GM21423 (cell line): ENCODE results near the gene EEFSEC.

ENCODE experiments used
- ATAC-seq: cut with Tn5 transposase; IDR thresholded peaks from one replicate; pipeline ENCODE4 v1.9.1; 2021; ENCODE audit warnings: mild to moderate bottlenecking, moderate library complexity; ENCODE audit not compliant: unreplicated experiment

The EEFSEC gene

DNA sequence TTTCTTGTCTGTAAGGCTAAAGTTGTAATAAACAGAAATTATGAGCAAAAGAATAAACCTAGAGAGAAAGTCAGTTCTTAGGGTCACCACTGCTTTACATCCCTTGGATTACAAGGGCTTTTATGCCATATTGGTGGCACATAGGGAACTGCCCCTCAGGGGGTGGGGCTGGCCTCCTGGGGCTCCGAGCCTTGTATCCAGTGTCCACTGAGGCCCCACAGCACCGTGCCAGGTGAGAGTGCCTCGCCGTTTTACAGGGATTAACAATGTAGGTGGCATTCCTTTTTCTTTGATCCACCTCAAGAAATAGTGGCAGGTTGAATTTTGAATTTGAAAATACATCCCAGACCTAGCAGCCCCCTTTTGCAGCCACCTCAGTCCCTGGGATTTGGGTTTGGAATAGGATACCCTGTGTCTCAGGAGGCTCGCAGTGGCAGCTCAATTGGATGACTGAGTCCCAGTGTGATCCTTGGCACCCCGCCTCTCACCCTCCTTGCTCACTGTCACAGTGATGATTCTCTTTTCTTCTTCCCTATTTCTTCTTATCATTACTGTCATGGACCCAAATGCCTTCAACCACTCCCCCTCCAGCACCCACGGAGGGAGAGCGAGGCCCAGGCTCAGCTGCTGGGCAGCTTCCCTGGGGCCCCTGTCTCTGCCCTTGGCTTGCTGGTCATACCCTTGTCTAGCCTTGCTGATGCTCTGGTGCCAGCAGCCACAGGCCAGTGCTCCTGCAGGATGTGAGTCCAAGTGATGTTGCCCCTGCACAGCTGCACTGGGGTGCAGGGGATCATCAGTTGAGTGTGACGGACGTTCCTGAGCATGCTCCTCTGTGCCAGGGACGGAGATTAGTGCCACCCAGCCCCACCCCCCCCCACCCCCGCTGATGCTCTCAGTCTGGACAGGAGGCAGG lies 175.5 kb downstream of the EEFSEC start:
- ATAC-seq: no peak

DNA sequence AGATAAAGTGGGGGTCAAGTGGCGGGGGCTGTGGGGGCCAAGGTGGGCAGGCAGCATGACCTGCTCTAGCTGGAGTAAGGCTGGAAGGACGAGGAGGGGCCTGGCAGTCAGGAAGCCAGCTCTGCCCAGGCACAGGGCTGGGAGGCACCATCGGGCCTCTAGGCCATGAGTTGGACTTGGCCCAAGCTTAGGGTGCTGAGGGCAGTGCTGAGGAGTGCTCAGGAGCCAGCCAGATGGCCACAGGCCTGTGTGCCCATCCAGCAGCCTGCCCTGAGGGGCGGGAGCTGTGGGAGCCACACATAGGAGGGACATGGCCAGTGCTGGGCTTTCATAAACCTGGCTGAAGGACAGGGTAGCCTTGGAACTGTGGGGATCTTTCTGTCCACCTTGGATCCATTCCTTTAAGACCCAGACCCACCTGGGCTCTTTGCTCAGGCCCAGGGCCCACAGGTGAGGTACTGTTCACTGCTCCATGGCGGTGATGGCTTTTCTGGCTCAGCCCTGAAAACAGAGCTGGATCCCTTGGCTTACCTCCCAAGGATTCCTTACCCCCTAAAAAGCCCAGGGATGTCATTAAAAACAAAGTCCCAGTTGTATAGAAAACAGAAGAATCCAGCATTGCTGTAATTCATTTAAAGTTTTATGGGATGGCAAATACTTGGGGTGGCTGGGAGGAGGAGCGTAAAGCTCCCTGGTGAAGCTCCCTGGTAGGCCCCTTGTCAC lies 176.4 kb downstream of the EEFSEC start:
- ATAC-seq: no peak

DNA sequence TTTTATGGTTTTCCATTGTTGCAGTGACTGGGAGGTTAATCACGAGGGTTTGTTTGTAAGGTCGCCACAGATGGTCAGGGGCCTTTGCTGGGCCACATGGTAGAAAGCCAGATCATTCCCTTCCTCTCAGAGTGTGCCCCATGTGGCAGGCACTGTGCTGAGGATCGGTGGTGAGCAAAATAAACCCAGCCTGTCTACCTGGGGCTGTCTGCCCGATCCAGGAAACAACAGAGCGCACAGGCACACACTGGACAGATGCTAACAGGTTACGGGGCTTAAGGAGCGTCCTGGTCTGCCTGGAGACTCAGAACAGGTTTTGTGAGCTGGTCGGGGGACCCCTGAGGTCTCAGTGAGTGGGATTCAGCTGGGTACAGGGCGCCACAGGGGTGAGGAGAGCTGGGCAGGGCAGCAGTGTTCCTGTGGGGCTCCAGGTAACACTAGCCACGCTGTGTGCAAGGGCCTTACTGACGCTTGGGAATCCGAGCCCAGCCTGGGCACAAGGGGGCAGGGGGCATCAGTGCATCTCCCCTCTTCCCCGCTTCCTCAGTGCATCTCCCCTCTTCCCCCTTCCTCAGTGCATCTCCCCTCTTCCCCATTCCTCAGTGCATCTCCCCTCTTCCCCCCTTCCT lies 177.0 kb downstream of the EEFSEC start:
- no peak for ATAC-seq

DNA sequence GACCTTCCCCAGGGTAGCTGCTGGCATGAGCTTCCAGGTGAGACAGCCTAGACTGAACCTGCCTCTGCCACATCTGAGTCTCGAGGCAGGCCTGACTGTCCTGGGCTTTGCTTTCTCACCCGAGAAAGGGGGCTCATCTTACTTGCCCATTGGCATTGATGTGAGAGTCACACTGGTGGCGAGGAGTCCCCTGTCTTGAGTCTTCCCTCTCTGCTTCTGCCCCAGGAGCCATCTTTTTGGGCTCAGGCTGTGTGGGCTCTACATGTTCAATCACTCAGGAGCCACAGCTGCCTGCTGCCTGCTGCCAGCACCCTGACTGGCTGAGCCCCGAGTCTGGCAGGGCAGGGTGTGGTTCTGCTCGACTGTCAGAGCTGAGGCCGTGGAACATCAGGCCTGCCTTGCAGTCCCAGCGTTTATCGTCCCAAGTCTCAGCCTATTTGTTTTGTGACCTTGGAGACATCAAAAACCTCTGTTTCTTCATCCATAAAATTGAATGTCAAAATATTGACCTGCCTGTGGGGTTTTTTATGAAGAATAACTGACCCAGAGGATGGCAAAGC lies 180.9 kb downstream of the EEFSEC start:
- no peak for ATAC-seq

DNA sequence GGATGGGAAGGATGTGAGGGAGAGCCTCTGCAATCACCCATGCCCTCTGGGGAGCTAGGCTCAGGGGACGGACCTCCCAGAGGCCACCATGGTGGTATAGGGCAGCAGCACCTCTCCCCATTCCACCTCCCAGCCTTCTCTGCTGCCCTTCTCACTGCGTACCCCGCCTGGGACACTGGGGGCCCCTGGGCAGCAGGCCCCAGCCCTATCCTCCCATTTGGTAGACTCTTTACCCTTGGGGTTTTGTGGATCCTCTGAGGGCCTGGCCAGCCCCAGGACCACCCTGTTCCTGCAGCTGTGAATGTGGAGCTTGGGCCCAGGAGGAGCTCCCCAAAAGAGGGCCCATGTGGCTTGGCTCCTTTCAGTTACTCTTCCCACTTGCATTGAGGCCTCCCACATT lies 181.5 kb downstream of the EEFSEC start:
- ATAC-seq: no peak

DNA sequence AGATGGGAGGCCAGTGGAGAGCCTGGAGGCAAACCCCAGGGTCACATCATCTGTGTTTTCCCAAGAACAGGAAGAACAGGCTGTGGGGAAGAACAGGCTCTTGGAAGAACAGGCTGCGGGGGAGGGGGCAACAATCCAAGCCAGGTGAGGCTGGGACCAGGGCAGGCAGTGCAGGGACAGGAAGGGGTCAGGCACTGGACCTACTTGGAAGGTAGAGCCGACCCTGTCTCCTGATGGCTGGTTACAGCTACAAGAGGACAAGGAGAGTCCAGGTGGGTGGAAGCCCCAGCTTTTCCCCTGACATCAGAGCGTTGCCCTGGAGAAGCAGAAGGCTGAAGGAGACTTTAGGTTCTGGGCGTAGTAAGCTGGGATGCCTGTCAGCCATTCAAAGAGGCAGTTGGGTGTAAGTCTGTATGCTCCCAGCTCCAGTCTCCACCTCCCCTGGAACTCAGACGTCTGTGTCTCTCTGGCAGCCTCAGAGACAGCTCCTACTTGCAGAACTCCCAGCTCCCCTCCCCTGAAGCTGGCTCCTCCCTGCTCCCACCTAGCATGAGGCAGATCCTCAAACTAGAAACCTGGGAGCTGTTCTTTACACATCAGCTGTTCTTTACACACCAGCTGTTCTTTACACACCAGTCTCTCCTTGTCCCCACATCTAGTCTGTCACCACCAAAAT lies 182.5 kb downstream of the EEFSEC start:
- ATAC-seq: no peak

DNA sequence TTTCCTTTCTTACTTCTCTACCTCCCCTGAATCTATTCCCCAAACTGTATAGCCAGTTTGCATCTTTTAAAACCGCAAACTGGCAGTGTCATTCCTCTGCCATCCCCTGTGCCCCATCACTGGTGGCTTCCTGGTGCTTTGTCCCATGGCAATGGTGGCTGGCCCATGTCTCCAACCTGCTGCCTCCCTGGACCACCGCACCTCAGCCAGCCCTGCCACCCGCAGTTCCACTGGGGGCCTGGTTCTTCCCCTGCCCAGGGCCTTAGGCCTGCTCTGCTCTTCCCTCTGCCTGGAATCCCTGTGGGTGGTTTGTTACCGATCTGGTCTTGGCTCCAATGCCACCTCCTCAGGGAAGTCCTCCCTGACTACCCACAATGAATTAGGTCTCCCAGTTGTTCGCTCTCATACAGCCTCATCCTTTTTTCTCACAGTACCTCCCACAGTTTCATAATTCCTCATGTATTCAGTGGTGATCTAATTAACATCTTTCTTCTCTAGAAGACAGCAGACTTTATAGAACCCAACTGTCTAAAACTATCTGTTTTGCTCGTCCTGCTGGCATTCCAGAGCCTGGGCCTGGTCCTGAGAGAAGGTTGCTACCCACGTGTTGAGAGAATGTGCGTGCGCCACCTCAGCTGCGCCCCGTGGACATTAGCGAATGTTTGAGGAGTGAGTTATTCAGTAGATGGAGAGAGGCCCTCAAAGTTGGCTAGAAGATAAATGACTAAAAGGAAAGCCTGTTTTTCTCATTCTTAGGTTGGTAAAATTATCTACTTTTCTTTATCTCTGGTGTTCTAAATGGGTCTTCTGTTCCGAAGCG lies 183.3 kb downstream of the EEFSEC start:
- ATAC-seq: no peak

DNA sequence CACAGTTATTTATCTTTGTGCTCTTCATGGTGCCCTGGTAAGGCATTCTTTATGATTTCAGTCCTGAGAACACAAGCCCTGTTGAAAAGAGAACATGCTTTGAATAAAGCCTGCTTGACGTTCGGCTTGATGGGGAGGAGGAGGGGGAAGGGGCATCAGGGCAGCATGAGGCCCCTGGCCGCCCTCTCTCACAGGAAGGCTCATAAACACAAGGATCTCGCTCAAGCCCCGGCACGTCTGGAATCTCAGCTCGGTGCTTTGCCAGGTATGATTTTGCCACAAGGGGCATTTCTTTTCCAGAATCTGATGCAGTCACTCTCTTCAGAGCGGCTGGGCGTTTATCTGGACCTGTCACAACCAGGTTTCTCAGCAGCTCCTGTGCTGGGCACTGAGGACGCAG lies 184.0 kb downstream of the EEFSEC start:
- no peak for ATAC-seq

DNA sequence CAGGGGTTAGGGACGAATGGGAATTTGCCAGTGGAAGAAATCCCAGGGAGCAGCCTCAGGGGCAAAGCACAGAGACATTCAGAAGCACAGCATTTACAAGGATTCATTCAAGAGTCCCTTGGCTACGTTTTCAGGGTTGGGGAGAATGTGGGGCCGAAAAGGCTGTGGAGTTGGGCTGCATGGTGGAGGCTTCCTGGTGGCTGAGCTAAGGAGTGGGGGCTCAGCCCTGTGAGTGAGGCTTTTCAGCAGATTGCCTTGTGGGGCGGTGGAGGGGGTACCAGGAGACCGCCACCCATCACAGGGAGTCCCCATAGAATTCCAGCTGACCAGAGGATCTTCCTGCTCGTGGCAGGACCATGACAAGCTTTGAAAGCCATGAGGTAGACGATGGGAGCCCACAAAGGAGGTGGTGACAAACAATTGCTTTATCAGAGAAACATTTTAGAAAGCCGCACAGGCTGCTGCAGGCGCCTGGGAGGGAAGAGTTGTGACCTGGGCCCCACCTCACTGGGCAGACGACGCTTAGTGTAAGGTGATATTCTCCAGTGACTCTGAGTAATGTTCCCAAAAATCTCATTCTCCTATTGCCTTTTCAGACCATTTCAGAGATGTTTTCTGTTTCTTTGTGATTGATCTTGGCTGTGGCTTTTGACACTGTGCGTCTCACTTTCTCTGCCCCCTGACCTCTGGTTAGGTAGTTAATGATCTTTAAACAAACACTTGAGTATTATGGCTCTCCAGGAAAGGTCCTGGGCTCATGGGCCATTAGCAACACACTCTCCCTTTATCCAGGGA lies 185.5 kb downstream of the EEFSEC start:
- ATAC-seq: no peak

DNA sequence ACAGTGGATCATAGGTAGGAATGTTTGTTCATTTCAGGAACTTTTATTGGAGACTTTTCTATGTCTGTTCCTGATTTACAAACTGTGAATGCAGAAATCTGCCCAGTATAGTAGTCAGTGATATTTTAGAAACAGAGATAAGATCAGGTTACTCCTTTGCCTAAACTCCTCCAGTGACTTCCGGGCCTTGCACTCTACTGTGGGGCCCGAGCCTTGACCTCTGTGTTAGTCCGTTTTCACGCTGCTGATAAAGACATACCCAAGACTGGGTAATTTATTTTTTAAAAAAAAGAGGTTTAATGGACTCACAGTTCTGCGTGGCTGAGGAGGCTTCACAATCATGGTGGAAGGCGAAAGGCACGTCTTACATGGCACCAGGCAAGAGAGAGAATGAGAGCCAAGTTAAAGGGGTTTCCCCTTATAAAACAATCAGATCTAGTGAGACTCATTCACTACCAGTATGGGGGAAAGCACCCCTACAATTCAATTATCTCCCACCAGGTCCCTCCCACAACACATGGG lies 186.3 kb downstream of the EEFSEC start:
- ATAC-seq: no peak

DNA sequence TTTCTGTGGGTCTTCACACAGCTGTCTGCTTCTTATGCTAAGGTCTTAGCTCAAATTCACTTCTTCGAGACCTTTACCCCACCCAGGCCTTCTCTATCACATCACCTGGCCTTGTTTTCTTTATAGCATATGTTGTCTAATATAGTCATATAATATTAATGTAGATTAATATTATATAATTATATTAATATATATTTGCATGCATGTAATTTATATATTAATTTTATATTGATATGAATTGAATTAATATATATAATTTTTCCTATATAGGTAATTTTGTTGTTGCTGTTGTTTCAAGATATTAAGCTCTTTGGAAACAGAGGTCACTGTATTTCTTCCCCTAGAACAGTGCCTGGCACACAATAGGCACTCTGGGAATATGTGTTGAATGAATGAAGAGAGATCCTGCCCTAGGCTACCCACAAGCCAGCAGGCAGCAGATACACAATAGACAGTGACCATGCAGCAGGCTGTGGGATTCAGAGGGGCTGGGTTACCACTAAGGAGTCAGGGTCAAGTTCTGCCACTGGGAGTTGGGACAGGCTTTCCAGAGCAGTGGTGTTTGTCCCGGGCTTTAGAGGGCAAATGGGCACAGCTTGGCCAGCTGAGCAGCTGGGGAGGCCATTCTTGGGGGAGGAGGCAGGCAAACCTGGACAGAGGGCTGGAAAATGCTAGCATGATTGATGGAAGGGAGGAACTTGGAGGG lies 187.1 kb downstream of the EEFSEC start:
- no peak for ATAC-seq

DNA sequence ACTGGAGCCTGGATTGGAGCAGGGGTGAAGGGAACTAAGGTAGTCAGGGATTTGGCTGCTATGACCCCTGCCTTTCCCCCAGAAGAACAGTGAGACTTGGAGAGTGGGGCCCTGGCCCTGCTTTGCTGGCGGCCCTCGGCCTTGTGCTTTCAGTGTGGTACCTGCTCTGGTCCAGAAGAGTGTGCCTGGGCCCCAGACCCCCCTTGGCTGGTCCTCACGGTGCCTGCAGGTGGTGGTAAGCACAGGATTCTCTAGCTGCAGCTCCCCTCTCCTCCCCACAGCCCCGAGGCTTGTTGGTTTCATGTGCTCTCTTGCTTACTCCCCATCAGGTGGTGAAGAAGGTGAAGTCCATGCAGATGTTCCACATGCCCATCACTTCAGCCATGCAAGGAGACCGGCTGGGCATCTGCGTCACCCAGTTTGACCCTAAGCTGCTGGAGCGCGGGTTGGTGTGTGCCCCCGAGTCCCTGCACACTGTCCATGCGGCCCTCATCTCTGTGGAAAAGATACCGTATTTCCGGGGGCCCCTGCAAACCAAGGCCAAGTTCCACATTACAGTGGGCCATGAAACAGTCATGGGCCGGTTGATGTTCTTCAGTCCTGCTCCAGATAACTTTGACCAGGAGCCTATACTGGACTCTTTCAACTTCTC lies 187.7 kb downstream of the EEFSEC start:
- ATAC-seq: no peak

DNA sequence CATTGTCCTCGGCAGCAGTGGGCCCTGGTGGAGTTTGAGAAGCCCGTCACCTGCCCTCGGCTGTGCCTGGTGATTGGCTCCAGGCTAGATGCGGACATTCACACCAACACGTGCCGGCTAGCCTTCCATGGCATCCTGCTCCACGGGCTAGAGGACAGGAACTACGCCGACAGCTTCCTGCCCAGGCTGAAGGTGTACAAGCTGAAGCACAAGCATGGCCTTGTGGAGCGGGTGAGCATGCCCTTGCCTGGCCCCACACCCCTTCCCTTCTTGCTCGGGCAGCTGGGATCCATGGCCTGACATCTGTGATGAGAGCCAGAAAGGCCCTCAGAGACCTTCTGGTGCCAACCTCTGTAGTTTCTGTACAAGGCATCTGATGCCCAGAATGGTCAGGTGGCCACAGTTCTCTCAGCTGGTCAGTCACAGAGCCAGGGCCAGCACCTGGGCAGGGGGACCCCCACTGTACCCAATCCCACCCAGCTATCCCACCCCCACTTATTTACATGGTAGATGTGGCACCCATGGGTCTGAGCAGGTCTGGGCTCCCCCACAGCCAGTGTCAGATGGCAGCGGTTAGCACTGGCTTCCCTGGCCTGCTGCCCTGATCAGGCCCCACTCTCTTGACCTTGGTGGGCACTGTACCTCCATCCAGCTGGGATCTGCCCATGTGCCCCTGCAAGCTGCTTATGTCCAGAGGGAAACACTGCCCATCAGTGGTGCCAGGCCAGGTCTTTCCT lies 188.5 kb downstream of the EEFSEC start:
- no peak for ATAC-seq

DNA sequence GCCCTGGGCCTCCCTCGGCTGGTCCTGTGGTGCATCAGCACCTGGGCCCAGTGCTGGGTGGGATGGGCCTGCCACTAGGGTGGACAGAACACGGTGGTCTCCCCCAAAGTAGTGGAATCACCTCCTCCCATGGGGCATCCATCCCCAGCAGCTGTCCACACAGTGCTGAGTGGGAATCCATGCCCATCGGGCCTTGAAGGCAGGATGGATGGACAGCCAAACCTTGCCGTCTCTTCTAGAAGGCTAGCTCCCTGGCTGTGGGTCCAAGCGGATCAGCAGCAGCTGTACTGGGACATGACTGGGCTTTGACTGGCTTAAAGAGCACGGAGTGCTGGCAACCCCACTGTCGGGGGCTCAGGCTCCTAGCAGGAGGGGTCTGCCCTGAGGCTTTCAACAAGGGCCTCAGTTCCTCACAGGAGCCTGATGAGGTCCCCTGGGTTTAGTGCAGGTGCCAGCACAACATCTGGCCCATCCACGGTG lies 189.5 kb downstream of the EEFSEC start:
- ATAC-seq: no peak

DNA sequence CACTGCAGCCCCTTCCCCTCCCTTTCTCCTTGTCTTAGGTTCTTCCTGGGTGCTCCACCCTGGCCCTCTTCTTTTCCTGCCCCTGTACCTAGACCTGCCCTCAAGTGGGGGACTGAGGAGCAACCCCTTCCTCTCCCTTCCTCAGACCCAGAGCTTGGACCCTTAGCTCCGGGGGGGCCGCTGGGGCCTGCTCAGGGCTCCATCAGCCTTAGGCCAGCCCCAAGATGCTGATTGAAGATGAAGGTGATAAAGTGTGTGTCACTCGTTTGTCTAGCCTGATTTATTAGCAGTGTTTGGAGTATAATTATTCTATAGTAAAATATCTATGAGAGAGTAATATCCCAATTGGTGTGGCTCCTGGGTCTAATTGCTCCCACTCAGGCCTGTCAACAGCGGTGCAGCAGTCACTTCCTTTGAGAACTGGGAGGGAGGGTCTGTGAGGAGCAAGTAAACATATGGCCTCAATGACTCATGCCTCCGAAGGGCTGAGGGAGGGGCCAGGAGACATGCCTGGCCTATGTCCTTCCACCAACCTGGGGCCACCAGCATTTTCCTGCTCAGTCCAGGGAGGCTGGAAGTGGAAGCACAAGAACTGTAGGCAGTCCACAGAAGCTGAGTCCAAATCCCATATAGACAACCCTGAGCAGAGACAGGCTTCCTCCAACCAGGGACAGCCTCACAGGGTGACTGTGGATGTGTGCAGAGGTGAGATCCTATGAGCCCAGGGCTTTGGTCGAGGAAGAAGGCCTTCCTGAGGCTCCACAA lies 190.2 kb downstream of the EEFSEC start:
- ATAC-seq: no peak

DNA sequence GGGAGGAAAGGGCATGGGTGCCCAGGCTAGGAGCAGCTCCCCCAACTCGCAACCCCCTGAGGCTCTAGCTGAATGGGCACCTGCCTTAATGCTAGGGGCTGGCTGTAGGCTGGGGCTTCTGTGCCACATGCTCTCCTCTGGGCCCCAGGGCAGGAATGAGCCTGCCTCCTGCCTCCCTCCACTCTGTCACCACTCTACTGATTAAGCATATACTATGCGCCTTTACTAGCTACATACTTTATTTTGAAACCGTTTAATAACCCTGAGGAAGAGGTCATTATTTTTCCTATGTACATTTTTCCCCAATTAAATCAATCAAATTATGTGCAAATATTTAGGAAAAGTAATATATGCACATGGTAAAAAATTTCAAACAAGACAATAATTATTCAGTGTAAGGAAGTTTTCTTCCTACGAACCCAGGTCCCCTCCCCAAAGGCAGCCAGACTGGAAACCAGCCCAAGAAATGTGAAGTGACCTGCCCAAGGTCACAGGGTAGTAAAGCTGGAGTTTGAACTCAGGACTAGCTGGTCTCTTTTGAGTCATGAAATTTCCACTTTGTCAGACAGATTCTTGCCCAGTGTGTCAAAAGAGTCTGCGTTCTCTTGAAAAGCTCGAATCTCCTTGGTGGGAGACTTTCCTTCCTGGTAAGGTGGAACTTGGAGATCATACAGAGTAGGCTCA lies 190.9 kb downstream of the EEFSEC start:
- ATAC-seq: no peak
